Astrocyte (in vitro differentiated cells and primary cell): ENCODE data around the gene RBP5.

Source experiments
- CTCF ChIP-seq: IDR thresholded peaks from 2 replicates; pipeline ENCODE4 v1.5.1; 2011; ENCODE audit warnings: low read depth, mild to moderate bottlenecking, inconsistent platforms, low read length, moderate library complexity; ENCODE audit not compliant: insufficient read depth
- EZH2 ChIP-seq: IDR thresholded peaks from 2 replicates; pipeline ENCODE4 v1.6.1; 2012; ENCODE audit warnings: mild to moderate bottlenecking, low read length, inconsistent platforms; ENCODE audit not compliant: insufficient read depth

GRCh38 chr12:7079826-7080125 is 48.9 kb downstream of the RBP5 start:
- TF ChIP-seq EZH2 (no peak), CTCF (no peak)
